Measurements from ENCODE around the gene INPP5E.
A peak's percentile ranks its signal among the peaks of the same experiment; 100 is the strongest.

Gene INPP5E

DNA sequence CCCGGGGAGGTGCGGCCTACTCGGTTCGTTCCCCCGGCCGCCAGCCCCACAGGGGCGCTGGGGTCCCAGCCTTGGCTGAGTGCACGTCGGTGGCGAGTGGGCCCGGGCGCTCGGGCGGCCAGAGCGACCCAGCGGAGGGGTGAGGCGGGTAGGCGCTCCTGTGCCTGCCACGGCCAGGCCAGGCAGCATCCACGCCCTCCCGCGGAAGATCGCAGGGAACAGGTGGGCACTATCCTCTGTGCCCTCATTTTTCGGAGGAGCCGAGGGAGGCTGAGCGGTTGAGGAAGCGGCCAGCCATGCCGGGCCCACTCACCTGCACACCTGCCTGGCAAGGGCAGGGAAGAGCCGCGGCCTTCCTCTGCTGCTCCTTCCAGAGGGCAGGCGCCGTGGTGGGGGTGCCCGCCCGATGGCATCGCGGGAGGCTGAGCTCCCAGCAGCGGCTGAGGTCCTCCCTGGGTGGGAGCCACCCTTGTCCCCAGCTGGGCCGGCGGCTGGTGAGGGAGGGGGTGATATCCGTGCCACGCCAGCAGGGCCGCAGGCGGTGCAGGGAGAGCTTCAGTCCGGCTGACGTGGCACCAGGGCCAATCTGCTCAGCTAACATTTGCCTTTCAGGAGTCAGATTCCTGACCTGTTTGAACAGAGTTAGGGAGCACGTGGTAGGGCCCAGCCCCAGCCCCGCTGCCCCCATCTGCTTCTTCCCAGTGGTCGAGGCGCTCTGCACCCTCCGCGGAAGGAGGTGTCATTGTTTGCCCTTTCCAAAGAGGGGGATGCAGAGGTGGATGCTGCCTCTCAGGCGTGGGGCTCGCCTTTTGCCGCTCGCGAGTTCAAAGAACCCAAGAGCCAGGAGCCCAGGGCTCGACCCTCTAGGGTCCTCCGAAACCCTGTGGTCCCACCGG is 44.8 kb upstream of the INPP5E start:
- Histone ChIP-seq H4K20me1 (ENCODE audit: insufficient read depth, low read length) (no peaks in the 10 kb centered on the region), H3K4me1 (ENCODE audit: insufficient read depth, low read length, severe bottlenecking) (peaks cover 15% of the 10 kb centered on the region), H3K36me3 (ENCODE audit: insufficient read depth, low read length) (no peaks in the 10 kb centered on the region), H3K4me3 (ENCODE audit: low read depth, low read length, poor library complexity, severe bottlenecking) (peak overlapping the region; percentile 60), H3K27me3 (ENCODE audit: insufficient read depth, low read length) (no peaks in the 10 kb centered on the region), H3K9me3 (ENCODE audit: low read length) (no peaks in the 10 kb centered on the region), H3F3A (ENCODE audit: insufficient read depth, low read length) (no peaks in the 10 kb centered on the region), H3K9me2 (ENCODE audit: low read depth, low read length) (no peaks in the 10 kb centered on the region), H3K79me2 (ENCODE audit: insufficient read depth, low read length) (peaks cover 25% of the 10 kb centered on the region), H2AFZ (ENCODE audit: low read length) (no peak overlapping the region), H3K4me2 (ENCODE audit: low read length) (peak overlapping the region; percentile 76), H3K27ac (ENCODE audit: low read depth, low read length, poor library complexity, severe bottlenecking) (no peak overlapping the region), H3K9ac (ENCODE audit: low read length) (peak overlapping the region; percentile 76; the same call in 1 of the 2 replicates)
- no peak for TF ChIP-seq EZH2 (IDR thresholded peaks at IDR 0.05; ENCODE audit: borderline replicate concordance, low read length)
- TF ChIP-seq, protein P1, sequence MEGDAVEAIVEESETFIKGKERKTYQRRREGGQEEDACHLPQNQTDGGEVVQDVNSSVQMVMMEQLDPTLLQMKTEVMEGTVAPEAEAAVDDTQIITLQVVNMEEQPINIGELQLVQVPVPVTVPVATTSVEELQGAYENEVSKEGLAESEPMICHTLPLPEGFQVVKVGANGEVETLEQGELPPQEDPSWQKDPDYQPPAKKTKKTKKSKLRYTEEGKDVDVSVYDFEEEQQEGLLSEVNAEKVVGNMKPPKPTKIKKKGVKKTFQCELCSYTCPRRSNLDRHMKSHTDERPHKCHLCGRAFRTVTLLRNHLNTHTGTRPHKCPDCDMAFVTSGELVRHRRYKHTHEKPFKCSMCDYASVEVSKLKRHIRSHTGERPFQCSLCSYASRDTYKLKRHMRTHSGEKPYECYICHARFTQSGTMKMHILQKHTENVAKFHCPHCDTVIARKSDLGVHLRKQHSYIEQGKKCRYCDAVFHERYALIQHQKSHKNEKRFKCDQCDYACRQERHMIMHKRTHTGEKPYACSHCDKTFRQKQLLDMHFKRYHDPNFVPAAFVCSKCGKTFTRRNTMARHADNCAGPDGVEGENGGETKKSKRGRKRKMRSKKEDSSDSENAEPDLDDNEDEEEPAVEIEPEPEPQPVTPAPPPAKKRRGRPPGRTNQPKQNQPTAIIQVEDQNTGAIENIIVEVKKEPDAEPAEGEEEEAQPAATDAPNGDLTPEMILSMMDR (IDR thresholded peaks at IDR 0.05; ENCODE audit: low read length), result no peak

DNA sequence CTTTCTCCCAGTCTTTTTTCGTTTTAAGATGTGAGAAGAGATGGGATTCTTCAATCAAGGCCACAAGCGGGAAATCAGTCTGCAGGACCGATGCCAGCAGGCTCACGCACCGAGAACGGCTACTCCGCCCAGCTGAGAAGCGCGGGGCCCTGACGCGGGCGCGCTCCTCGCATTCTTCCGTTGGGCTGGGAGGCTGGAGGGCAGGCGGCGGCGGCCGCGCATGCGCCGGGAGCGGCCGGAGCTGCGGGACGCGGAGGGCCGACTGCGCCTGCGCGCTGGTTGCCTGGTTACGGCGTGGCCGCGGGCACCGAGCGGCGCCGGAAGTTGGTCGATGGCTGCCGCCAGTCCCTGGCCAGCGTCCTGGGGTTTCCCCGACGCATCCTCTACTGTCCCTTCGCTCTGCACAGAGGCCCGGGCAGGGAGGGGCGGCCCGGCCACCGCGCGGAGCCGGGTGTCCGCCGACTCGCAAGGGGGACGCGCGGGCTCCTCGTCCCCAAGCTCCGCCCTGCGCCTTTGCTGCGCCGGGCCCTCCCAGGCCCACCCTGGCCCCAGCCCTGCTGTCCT is 44.0 kb upstream of the INPP5E start:
- H3K4me3 ChIP-seq (ENCODE audit: low read depth, low read length, poor library complexity, severe bottlenecking), result peak overlapping the region; percentile 60
- no peaks in the 10 kb centered on the region for H3K9me2 ChIP-seq (ENCODE audit: low read depth, low read length)
- no peaks in the 10 kb centered on the region for H3K9me3 ChIP-seq (ENCODE audit: low read length)
- no peaks in the 10 kb centered on the region for H3K27me3 ChIP-seq (ENCODE audit: insufficient read depth, low read length)
- H3K9ac ChIP-seq (ENCODE audit: low read length), result peak overlapping the region; percentile 76
- peaks cover 6% of the 10 kb centered on the region; the same call in 1 of the 2 replicates for H3K36me3 ChIP-seq (ENCODE audit: insufficient read depth, low read length)
- no peak for TF ChIP-seq EZH2 (IDR thresholded peaks at IDR 0.05; ENCODE audit: borderline replicate concordance, low read length)
- TF ChIP-seq, protein P1 (IDR thresholded peaks at IDR 0.05; ENCODE audit: low read length), result no peak
- H3F3A ChIP-seq (ENCODE audit: insufficient read depth, low read length), result no peaks in the 10 kb centered on the region
- peak overlapping the region; percentile 77 for H3K27ac ChIP-seq (ENCODE audit: low read depth, low read length, poor library complexity, severe bottlenecking)
- H3K79me2 ChIP-seq (ENCODE audit: insufficient read depth, low read length), result peaks cover 31% of the 10 kb centered on the region
- H3K4me2 ChIP-seq (ENCODE audit: low read length), result peak overlapping the region; percentile 76
- H4K20me1 ChIP-seq (ENCODE audit: insufficient read depth, low read length), result no peaks in the 10 kb centered on the region
- H2AFZ ChIP-seq (ENCODE audit: low read length), result no peak overlapping the region
- peaks cover 15% of the 10 kb centered on the region for H3K4me1 ChIP-seq (ENCODE audit: insufficient read depth, low read length, severe bottlenecking)

DNA sequence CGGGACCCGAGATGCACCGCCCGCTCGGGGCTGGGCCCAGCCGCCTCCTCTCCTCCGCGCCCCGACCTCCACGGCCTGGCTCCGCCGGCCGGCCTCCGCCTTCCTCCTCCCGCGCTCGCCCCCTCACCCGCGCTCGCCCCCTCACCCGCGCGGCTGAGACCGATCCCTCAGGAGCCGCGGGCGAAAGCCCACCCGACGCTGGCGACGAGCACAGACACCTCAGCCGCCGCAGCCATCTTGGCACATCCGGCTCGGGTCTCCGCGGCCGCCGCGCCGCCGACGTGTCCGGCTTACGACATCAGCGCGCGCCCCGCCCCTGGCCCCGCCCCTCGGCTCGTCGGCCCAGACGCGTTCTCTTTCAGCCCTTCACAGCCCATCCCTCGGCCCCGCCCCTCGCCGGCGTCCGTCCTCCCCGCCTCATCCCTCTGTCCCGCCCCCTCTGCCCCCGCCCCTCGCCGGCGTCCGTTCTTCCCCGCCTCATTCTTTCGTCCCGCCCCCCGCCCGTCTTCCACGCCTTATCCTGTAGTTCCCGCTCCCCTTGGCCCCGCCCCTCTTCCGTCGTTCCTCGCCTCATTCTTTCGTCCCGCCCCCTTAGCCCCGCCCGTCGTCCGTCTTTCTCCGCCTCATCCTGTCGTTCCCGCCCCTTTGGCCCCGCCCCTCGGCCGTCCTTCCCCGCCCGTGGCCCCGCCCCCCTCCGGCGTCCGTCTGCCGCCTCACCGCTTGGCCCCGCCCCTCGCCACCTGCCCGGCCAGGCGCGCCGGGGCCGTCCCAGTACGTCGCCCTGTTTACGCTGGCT is 43.3 kb upstream of the INPP5E start, which contains the start of gene SEC16A:
TSS of gene SEC16A (minus strand) at position 248 of the 796 bp plus-strand sequence. CDS start 5,425 bp downstream, outside the sequence.
- peaks cover 38% of the 10 kb centered on the region for H3K79me2 ChIP-seq (ENCODE audit: insufficient read depth, low read length)

More for the DNA sequence above, 43.3 kb upstream of the INPP5E start, which contains the start of gene SEC16A:
- peak within 1 kb of the TSS; percentile 77 for H3K27ac ChIP-seq (ENCODE audit: low read depth, low read length, poor library complexity, severe bottlenecking)
- H3F3A ChIP-seq (ENCODE audit: insufficient read depth, low read length), result no peaks in the 10 kb centered on the region
- H3K27me3 ChIP-seq (ENCODE audit: insufficient read depth, low read length), result no peaks in the 10 kb centered on the region
- H3K36me3 ChIP-seq (ENCODE audit: insufficient read depth, low read length), result peaks cover 6% of the 10 kb centered on the region; the same call in 1 of the 2 replicates
- no peaks in the 10 kb centered on the region for H3K9me3 ChIP-seq (ENCODE audit: low read length)
- peak within 1 kb of the TSS; percentile 90 for H3K4me2 ChIP-seq (ENCODE audit: low read length)
- H3K4me3 ChIP-seq (ENCODE audit: low read depth, low read length, poor library complexity, severe bottlenecking), result peak within 1 kb of the TSS; percentile 80
- peak within 1 kb of the TSS; percentile 81 for H3K9ac ChIP-seq (ENCODE audit: low read length)
- H3K9me2 ChIP-seq (ENCODE audit: low read depth, low read length), result no peaks in the 10 kb centered on the region
- TF ChIP-seq, protein P1 (IDR thresholded peaks at IDR 0.05; ENCODE audit: low read length), result no peak
- TF ChIP-seq EZH2 (IDR thresholded peaks at IDR 0.05; ENCODE audit: borderline replicate concordance, low read length), result no peak
- peaks cover 15% of the 10 kb centered on the region for H3K4me1 ChIP-seq (ENCODE audit: insufficient read depth, low read length, severe bottlenecking)
- H4K20me1 ChIP-seq (ENCODE audit: insufficient read depth, low read length), result no peaks in the 10 kb centered on the region
- no peak within 1 kb of the TSS for H2AFZ ChIP-seq (ENCODE audit: low read length)
